GM19351 (cell line): ENCODE data around the gene SETD3.
A peak's percentile ranks its signal among the peaks of the same experiment; 100 is the strongest.

ENCODE experiments used
- ATAC-seq: cut with Tn5 transposase; IDR thresholded peaks from one replicate; pipeline ENCODE4 v1.9.1; 2021; ENCODE audit warnings: mild to moderate bottlenecking, moderate library complexity; ENCODE audit not compliant: unreplicated experiment

Gene SETD3

GRCh38 chr14:99426265-99426664 lies 54.4 kb downstream of the SETD3 start:
- no peak for ATAC-seq

GRCh38 chr14:99425272-99425681 lies 55.4 kb downstream of the SETD3 start:
- ATAC-seq: no peak

- no peak for ATAC-seq
These were observed 56.3 kb downstream of the SETD3 start for GRCh38 chr14:99424306-99424877.

GRCh38 chr14:99423434-99423833 lies 57.2 kb downstream of the SETD3 start:
- ATAC-seq: no peak

- no peak for ATAC-seq
These were observed 58.2 kb downstream of the SETD3 start for GRCh38 chr14:99422228-99423010.

GRCh38 chr14:99420711-99421110 lies 59.9 kb downstream of the SETD3 start:
- ATAC-seq: no peak

- no peak for ATAC-seq
These were observed 60.8 kb downstream of the SETD3 start for GRCh38 chr14:99419905-99420304.

- no peak for ATAC-seq
These were observed 62.4 kb downstream of the SETD3 start for GRCh38 chr14:99418242-99418641.

- ATAC-seq: no peak
These were observed 63.8 kb downstream of the SETD3 start for GRCh38 chr14:99416909-99417308.

- peak; percentile 97 for ATAC-seq
These were observed 65.0 kb downstream of the SETD3 start for GRCh38 chr14:99415496-99416281.

- ATAC-seq: no peak
These were observed 66.7 kb downstream of the SETD3 start for GRCh38 chr14:99413911-99414310.

GRCh38 chr14:99413172-99413571 lies 67.5 kb downstream of the SETD3 start:
- ATAC-seq: no peak

- ATAC-seq: no peak
These were observed 68.3 kb downstream of the SETD3 start for GRCh38 chr14:99412117-99413061.

- no peak for ATAC-seq
These were observed 70.6 kb downstream of the SETD3 start for GRCh38 chr14:99410019-99410418.

- ATAC-seq: no peak
These were observed 71.7 kb downstream of the SETD3 start for GRCh38 chr14:99408971-99409289.

- ATAC-seq: no peak
These were observed 72.2 kb downstream of the SETD3 start for GRCh38 chr14:99408286-99408970.

- ATAC-seq: no peak
These were observed 73.2 kb downstream of the SETD3 start for GRCh38 chr14:99407416-99407815.

GRCh38 chr14:99402950-99403349 lies 77.7 kb downstream of the SETD3 start:
- ATAC-seq: no peak

GRCh38 chr14:99402285-99402648 lies 78.4 kb downstream of the SETD3 start:
- ATAC-seq: no peak

GRCh38 chr14:99401621-99402284 lies 78.9 kb downstream of the SETD3 start:
- no peak for ATAC-seq
